Limb (tissue), 2 donors: ENCODE data around the gene ME3.
A peak's percentile ranks its signal among the peaks of the same experiment; 100 is the strongest.
"Not testable (repeated sequence)": the region's sequence is repeated elsewhere in the genome, so short reads cannot be mapped to it uniquely, and the experiment has no call there.

Experiments
- DNase-seq, 2 donors: peaks; one replicate each; pipeline ENCODE4 v3.0.0-alpha.2; 2016; ENCODE audit errors: extremely low spot score in 2 of 2

Gene ME3

GRCh38 chr11:86559311-86559945 is 113.0 kb downstream of the ME3 start:
- no peak for DNase-seq

- no peak for DNase-seq
Observed at GRCh38 chr11:86558841-86559240, 113.6 kb downstream of the ME3 start.

DNA sequence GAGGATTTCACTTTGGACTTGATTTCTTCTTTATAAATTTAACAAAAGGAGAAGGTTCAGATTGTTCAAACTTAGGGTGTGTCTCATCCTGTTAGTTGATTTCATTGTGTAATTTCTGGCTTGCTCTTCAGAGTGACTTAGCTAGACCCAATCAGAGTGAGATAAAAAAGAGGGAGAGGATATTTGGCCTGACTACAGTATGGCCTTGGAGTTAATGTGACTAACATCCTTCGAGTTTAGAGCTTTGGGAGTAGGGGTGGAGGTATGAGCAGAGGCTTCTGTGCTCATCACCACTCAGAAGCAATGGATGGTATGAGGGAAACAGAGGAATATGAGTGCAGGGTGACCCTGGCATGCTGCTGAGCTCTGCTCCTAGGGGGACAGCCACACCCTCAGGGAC is 114.2 kb downstream of the ME3 start:
- DNase-seq = no peak

DNA sequence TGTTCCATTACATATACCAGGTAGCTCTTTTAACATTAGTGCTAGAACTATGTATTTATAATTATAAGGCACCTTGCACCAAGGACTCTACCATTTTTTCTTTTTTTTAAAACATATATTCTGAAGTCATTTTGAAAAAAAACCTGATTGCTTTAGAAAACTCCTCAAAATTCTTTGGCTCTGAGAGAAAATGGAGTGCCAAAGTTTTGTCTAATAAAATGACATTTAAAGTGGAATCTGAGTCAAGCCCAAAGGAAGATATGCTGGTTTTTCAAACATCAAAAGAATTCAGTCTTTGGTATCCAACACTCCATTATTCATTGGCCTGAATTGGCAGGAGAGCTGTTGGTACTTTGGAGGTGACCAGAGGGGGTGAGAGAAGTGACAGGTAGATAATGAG is 116.5 kb downstream of the ME3 start:
- no peak for DNase-seq

- no peak for DNase-seq
Observed at GRCh38 chr11:86555401-86555800, 117.0 kb downstream of the ME3 start.

GRCh38 chr11:86553265-86553664 is 119.2 kb downstream of the ME3 start:
- DNase-seq = no peak

DNA sequence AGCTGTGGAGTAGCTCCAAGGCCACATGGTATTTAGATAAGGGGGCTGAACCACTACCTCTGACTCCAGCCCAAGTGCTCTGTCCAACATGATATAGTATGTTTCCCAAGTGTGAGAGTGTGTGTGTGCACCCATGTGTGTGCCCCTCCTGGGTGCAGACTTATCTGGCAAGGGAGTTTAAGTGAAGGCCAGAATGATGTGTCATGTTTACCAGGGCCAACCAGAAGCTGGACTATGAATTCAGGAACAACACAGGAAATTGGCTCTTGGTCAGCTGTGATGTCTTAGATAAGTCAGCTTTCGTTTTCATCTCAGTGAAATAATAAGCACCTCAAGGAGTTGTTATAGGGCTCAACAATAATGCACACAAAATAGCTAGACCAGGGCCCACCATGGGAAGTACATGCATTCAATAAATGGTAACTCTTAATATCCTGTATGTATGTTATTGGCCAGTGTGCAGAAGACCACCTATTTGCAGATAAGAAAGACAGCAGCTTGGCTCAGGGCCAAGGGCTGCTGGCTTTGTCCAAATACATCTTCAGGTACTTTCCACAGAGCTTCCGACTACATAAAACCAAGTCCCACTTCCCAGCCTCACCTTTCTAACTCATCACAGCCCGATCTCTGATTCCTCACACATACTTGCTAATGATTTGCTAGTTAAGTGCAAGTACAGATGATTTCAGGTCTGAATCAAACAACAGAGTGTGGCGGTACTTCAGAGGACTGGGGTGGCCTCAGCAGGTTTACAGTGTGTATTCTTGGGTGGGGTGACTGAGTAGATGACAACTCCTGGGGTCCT is 120.9 kb downstream of the ME3 start:
- no peak for DNase-seq

DNA sequence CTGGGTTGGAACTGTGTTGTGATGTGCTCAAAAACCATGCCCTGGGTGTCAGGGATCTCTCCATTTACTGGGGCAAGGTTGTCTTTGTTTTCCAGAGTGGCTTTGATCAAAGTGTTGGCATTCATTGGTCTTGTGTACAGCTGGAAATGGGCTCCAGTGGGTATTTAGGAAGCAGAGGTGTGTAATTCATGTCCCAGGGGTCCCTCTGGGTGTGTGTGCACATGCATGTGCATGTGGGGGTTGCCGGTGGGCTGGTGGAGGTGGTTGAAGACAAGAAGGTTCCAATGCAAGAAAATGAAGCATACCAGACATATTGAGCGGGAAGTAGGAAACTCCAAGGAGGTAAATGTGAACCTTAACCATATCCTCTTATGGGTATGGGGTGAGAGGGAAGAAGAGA is 121.7 kb downstream of the ME3 start:
- DNase-seq = no peak

- no peak for DNase-seq
Observed at GRCh38 chr11:86548271-86548917, 124.0 kb downstream of the ME3 start.

DNA sequence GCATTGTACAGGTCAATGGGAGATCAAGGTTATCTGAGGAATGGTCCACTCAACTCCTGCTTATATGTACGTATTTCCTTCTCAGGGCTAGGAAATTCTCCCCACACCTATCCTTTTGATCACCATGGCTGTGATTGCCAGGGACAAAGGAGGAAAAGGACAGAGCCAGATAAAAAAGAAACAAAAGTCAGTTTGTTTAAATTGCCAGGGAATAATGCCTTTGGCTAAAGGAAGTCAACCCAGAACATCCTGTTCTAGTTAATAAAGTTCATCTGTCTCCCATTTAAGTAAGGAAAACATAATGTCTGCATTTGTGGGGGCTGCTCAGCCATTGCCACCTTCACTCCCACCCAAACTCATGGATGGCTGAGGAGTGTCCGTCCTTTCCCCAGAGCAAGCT is 124.7 kb downstream of the ME3 start:
- no peak for DNase-seq

DNA sequence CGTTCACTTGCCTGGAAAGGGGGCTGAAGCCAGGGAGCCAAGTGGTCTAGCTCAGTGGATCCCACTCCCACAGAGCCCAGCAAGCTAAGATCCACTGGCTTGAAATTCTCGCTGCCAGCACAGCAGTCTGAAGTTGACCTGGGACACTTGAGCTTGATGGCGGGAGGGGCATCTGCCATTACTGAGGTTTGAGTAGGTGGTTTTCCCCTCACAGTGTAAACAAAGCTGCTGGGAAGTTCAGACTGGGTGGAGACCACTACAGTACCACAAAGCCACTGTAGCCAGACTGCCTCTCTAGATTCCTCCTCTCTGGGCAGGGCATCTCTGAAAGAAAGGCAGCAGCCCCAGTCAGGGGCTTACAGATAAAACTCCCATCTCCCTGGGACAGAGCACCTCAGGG is 131.1 kb downstream of the ME3 start:
- DNase-seq = not testable (repeated sequence)

DNA sequence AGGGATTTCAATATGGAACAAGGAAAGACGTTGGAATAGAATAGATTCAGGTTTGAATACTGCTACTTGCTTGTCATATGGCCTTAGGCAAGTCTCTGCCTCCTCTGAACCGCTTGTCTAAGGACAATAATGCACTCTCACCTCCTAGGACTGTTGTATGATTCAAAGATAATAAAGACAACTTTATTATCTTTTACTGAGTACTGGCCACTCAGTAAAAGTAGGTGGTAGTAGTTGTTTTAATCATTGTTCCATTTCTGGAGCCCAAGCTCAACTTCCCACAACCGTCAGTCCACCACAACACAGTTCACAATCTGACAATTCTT is 134.2 kb downstream of the ME3 start:
- no peak for DNase-seq

DNA sequence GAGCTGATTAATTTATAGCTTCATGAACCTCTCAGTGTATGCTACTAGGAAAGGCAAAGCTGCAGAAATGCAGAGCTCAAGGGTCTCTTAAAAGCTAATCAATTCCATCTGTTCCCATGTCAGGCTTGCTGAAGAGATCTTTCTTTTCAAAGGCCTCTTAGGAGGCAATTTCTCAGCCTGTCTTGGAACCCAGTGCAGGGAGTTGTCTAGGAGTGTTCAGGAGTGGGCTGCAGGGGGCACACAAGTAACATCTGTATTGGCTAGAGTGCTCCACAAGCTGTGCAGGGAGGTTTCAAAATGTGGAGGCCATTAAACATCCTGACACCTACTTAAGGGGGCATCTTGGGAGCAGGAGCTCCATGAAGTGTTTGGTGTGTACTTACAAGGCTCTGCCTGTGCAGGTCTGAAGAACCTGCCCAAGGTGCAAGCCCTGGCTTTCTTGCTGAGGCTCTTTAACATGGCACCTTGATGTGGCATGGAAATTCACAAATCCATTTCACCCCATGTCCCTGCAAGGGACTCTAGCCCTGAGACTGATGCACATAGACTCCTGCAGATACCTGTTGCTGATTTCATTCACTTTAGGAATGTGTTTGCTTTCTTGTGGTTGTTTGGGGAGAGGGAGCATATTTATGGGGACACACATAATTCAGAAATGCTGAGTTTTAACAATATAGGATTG is 134.7 kb downstream of the ME3 start:
- peak in 1 of 2 donors; percentile 47 for DNase-seq

DNA sequence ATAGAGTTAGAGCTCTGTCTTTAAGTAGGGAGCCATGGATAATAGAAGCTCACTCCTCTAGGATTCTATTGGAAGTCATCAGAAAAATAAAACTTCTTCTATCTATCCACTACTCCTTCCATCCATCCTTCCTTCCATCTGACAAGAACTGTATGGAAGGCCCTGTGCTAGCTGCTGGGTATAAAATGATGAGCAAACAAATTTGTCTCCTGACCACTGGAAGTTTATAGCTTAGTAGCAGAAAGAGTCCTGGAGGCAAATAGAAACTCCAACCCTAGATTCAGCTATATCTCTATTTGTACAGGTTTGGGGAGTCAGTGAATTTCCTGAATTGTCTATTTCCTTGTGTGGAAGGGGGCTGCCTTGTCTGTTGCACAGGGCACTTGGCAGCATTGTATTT is 136.6 kb downstream of the ME3 start:
- DNase-seq = no peak

DNA sequence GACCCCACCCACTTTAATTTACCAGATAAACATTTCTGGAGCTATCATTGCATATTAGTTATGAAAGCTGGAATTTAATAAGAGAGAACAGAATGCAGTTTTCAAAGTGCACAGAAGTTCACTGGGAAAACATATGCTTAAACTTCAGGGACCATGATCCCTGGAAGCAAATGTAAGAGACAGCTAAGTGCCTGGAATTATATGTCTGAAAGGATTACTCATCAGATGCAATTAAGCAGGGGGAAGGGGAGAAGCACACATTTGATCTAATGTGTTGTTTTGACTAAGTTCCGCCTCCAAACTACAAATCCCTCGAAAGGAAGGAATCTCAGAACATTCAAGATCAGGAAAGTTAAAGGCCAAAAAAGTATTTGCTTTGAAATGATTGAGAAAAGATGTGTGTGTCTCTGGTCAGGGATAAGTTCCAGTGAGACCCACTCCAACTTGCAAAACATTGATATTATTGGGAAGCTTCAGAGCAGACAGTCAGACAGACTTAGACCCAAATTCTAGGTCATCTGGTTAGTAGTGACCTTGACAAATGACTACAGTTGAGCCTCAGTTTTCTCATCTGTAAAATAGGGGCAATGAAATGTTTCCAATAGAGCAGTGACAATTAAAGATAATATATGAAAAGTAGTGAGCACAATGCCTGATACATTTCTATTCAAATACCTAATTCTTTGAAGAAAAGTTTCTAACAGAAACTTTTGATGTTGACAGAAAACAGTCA is 147.6 kb downstream of the ME3 start:
- no peak for DNase-seq

GRCh38 chr11:86523738-86524619 is 148.4 kb downstream of the ME3 start:
- peak in 1 of 2 donors; percentile 12 for DNase-seq

GRCh38 chr11:86522512-86522911 is 149.9 kb downstream of the ME3 start:
- not testable (repeated sequence) for DNase-seq

GRCh38 chr11:86519064-86519911 is 153.1 kb downstream of the ME3 start:
- DNase-seq = peak in 1 of 2 donors; percentile 51

DNA sequence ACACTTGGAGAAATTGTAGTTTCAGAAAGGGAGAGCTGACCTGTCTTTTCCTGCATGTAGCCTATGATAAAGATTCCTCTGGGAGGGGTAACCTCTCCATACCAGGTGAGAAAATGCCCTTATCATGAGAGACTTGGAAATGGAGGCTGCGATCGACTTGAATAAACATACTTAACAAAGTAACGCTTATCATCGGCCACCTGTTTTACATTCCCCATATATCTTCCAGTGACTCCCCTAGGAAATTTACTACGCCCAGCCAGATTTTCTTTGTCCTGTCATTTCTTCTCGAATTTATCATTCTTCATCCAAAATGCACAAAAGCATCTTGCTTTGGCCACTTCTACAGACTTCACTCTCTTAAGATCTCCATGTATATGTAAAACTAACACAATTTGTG is 154.2 kb downstream of the ME3 start:
- no peak for DNase-seq

DNA sequence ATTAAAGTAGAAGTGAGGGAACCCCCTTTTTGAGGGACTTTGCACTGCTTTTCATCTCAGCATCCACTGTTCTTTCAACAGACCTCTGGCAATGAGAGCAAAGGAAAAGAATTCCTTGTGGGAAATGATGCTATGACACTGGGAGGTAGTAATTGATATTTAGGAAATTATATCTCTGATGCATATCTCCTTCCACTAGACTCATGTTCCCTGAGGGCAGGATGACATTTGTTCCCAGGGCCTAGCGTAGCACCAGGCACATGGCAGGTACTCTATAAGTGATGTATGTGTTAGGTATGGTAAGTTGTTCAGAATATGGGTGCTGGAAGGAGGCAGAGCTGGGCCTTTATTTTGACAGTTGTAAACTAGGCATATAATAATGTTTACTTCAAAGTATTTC is 154.9 kb downstream of the ME3 start:
- DNase-seq = no peak
